Measurements from ENCODE around the gene DNAJB1.
"Not testable (repeated sequence)": the region's sequence is repeated elsewhere in the genome, so short reads cannot be mapped to it uniquely, and the experiment has no call there.

DNAJB1 gene

DNA sequence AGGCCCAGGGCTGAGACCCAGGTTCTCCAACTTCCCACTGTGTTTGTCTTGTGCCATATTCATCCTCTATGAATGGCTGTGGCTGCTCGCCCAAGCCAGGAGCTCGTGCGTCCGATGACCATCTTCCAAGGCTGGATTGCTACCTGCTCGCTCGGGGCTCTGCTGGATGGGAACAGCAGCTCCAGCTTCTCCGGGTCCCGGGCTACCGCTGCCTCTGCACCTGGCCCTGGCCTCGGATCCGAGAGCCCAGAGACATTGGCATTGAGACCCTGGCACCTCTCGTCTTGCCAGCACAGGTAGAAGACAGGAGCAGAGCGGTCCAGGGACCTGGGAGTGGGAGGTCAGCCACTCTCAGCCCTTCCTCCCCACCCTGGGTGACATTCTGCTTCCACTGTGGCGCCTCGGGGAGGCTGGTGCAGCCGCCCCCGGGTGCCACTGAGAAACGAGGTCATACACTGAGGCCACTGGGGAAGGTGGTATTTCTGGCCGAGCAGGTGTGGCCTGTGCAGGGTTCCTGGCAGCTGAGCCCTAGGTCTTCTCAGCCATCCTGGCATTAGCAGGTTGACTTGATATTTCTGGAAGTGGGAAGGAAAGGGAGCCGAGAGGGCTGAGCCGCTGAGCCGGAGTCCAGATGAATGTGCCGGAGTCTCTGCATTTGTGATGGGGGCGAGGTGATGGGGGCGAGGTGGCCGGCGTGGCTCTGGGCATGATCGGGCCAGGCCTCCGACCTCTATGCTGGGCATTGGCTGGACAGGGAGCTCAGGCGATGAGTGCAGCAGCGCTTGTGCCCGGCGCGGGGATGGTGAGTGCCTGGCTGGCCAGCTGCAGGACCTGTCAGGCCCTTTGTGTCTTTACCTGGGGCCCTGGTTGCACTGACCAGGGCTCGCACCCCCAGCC lies 35.1 kb upstream of the DNAJB1 start:
- POLR2A ChIA-PET: interaction anchor here (1.2 to 1.7 kb wide), 2 partner anchors 34 to 35 kb away, joined by 3 to 6 read pairs; partner anchors contain the start of gene DNAJB1
- DNase-seq (ENCODE audit: extremely low spot score): no peak
- TF ChIP-seq SP1 (IDR thresholded peaks at IDR 0.05) (no peak), BHLHE40 (IDR thresholded peaks at IDR 0.05; ENCODE audit: borderline replicate concordance) (no peak)
- CTCF ChIA-PET: no interaction called here

DNA sequence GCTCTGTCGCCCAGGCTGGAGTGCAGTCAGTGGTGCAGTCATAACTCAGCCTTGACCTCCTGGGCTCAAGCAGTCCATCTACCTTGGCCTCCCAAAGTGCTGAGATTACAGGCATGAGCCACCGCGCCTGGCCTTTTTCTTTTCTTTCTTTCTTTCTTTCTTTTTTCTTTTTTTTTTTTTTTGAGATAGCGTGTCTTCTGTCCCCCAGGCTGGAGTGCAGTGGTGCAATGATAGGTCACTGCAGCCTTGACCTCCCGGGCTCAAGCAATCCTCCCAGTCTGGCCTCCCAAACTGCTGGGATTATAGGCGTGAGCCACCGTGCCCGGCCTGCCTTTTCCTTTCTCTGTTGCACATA lies 33.8 kb upstream of the DNAJB1 start:
- POLR2A ChIA-PET; CTCF ChIA-PET; DNase-seq (ENCODE audit: extremely low spot score): not testable (repeated sequence)

DNA sequence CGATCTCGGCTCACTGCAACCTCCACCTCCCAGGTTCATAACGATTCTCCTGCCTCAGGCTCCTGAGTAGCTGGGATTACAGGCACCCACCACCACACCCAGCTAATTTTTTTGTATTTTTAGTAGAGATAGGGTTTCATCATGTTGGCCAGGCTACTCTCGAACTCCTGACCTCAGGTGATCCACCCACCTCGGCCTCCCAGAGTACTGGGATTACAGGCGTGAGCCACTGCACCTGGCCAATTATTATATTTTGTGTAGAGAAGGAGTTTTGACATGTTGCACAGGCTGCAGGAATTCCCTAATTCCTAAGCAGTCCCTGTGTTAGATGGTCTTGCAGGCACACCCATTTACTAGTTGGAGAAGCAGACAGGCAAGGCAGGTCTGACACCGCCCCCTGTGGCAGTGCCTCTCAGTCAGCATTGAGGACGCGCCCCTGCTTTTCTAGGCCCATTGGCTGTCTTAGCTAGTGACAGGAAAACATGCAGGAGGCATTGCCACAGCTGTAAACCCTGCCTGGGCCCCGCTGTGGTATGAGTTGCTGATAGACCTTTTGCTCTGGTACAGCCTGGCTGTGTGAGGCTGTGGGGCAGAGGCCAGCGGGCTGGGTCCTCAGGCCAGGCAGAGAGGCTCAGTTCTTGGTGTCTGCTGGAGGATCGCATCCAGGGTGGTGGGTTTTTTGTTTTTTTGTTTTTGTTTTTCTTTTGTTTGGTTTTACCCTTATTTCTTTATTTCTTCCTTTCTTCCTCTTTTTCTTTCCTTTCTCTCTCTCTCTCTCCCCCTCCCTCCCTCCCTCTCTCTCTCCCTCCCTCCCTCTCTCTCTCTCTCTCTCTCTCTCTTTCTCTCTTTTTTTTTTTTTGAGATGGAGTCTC lies 33.2 kb upstream of the DNAJB1 start:
- peak; percentile 60 for DNase-seq (ENCODE audit: extremely low spot score)
- CTCF ChIA-PET: interaction anchor here (0.6 to 0.9 kb wide), 2 partner anchors 16 to 47 kb away, joined by 3 to 4 read pairs; no protein-coding TSS in a partner anchor
- POLR2A ChIA-PET: not testable (repeated sequence)

DNA sequence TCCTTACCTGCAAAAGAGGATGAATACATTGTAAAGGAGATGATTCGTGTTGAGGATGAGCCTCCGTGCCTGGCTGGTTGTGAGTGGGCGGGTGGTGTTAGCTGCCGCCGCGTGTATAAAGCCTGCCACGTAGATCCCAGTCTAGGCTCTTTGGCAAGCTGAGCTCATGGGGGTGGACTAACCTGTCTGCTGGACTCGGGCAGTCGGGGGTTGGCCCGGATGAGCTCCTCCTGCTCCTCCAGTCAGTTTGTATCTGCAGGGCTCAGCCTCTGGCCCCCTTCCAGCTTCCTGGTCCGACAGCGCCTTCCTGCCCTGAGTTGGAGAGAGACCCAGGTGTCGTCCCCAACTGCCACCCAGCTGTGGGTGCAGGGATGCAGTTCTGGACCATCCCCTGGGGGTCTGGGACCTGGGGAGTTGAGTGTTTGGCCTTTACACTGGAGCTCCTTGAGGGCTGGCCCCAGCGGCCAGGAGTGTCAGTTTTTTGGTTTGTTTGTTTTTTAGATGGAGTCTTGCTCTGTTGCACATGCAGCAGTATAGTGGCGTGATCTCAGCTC lies 32.1 kb upstream of the DNAJB1 start:
- CTCF ChIA-PET: interaction anchor here (0.9 to 1.2 kb wide), 2 partner anchors 15 to 69 kb away, joined by 3 read pairs; no protein-coding TSS in a partner anchor
- no peak for TF ChIP-seq ARNT (IDR thresholded peaks at IDR 0.05)
- TF ChIP-seq, protein P1, sequence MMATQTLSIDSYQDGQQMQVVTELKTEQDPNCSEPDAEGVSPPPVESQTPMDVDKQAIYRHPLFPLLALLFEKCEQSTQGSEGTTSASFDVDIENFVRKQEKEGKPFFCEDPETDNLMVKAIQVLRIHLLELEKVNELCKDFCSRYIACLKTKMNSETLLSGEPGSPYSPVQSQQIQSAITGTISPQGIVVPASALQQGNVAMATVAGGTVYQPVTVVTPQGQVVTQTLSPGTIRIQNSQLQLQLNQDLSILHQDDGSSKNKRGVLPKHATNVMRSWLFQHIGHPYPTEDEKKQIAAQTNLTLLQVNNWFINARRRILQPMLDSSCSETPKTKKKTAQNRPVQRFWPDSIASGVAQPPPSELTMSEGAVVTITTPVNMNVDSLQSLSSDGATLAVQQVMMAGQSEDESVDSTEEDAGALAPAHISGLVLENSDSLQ (IDR thresholded peaks at IDR 0.05): no peak
- TF ChIP-seq SUZ12 (IDR thresholded peaks at IDR 0.05): no peak
- TF ChIP-seq BHLHE40 (IDR thresholded peaks at IDR 0.05; ENCODE audit: borderline replicate concordance): no peak
- TF ChIP-seq CTBP1 (IDR thresholded peaks at IDR 0.05; ENCODE audit: borderline replicate concordance): no peak
- TF ChIP-seq LEF1 (IDR thresholded peaks at IDR 0.05; ENCODE audit: borderline replicate concordance): no peak
- POLR2A ChIA-PET: interaction anchor here (1.9 kb wide), 1 partner anchor 32 kb away, joined by 7 read pairs; the partner anchor contains the start of gene DNAJB1
- DNase-seq (ENCODE audit: extremely low spot score): no peak

DNA sequence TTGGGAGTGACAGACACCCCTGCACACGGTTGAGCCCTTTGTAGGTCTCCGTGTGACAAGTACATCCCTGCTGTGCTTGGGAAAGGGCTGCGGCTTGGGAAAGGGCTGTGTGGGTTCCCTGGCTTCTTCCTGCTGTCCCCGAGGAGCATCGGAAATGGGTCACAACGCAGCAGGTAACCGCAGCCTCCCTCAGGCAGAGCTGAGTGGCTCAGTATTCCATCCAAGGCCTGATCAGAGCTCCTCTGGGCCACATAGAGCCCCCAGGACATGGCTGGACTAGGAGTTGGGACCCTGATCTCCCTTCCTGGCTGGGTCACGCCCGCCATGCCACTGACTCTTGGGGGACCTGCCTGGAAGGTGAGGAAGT lies 27.5 kb upstream of the DNAJB1 start:
- POLR2A ChIA-PET: no interaction called here
- TF ChIP-seq LEF1 (IDR thresholded peaks at IDR 0.05; ENCODE audit: borderline replicate concordance): no peak
- TF ChIP-seq HDGF (IDR thresholded peaks at IDR 0.05; ENCODE audit: borderline replicate concordance): no peak
- CTCF ChIA-PET: no interaction called here
- no peak for DNase-seq (ENCODE audit: extremely low spot score)

DNA sequence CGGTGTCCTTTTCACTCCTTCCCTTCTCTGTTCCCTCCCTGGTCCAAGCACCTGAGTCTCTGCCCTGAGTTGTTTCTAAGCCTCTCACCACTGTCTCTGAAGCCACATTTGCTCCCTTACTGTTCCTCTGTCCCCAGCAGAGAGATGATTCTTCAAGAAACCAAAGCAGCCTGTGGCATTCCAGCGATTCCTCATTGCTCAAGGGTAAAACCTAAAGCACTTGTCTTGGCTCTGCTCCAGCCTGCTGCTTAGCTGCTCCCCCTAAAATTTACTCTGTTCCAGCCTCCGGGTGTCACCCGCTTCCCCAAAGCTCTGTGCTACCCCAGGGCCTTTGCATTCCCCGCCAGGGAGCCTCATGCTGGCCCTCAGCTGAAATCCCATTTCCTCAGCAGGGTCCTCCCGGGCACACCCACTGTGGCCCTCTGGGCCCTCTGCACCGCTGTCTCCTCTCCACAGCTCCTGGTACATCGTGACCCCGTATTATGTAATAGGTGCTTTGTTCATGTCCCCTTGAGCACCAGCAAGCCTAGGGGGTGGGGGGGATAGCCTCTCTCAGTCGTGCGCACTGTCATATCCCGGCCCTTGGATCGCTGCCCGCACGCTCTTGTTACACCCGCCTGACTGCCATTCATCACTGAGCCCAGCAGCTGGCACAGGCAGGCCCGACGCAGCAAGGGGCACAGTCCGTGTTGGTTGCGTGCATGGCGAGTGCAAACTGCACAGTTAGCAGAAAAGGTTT lies 26.9 kb upstream of the DNAJB1 start:
- no peak for DNase-seq (ENCODE audit: extremely low spot score)
- no peak for TF ChIP-seq SP1 (IDR thresholded peaks at IDR 0.05)
- TF ChIP-seq ELF4 (IDR thresholded peaks at IDR 0.05): no peak
- no peak for TF ChIP-seq CTBP1 (IDR thresholded peaks at IDR 0.05; ENCODE audit: borderline replicate concordance)
- TF ChIP-seq FOXM1 (IDR thresholded peaks at IDR 0.05; ENCODE audit: borderline replicate concordance): no peak
- TF ChIP-seq TARDBP (IDR thresholded peaks at IDR 0.05): no peak
- no peak for TF ChIP-seq HDGF (IDR thresholded peaks at IDR 0.05; ENCODE audit: borderline replicate concordance)
- no peak for TF ChIP-seq FOXK2 (IDR thresholded peaks at IDR 0.05)
- TF ChIP-seq SUZ12 (IDR thresholded peaks at IDR 0.05): no peak
- TF ChIP-seq FOXA1 (IDR thresholded peaks at IDR 0.05): no peak
- TF ChIP-seq NFRKB (IDR thresholded peaks at IDR 0.05): no peak
- POLR2A ChIA-PET: no interaction called here
- CTCF ChIA-PET: no interaction called here

DNA sequence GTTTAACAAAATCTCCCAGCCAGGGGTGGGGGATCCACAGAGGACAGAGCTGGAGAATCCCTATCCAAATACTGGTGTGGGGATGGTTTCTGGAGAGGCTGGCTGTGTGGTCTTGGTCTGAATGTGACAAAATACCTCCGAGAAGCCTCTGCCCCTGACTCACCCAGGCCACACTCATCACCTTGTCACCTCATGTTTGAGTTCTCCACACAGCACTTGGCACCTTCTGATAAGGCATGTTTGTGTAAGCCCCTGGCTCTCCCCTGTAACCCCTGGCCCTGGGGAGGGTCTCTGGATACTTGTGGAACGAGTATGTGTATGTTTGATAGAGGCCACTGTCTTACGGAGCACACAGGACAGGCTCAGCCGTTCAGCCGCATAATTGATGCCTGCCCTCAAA lies 25.9 kb upstream of the DNAJB1 start:
- no peak for TF ChIP-seq TARDBP (IDR thresholded peaks at IDR 0.05)
- no peak for TF ChIP-seq FOXM1 (IDR thresholded peaks at IDR 0.05; ENCODE audit: borderline replicate concordance)
- TF ChIP-seq NFRKB (IDR thresholded peaks at IDR 0.05): no peak
- TF ChIP-seq FOXK2 (IDR thresholded peaks at IDR 0.05): no peak
- TF ChIP-seq, protein P1 (IDR thresholded peaks at IDR 0.05): no peak
- no peak for TF ChIP-seq FOXA1 (IDR thresholded peaks at IDR 0.05)
- TF ChIP-seq SP1 (IDR thresholded peaks at IDR 0.05): no peak
- no peak for TF ChIP-seq ELF4 (IDR thresholded peaks at IDR 0.05)
- TF ChIP-seq ARNT (IDR thresholded peaks at IDR 0.05): no peak
- no peak for TF ChIP-seq BHLHE40 (IDR thresholded peaks at IDR 0.05; ENCODE audit: borderline replicate concordance)
- no peak for TF ChIP-seq L3MBTL2 (conservative IDR thresholded peaks at IDR 0.05)
- TF ChIP-seq HDGF (IDR thresholded peaks at IDR 0.05; ENCODE audit: borderline replicate concordance): no peak
- no peak for TF ChIP-seq SUZ12 (IDR thresholded peaks at IDR 0.05)
- no peak for TF ChIP-seq LEF1 (IDR thresholded peaks at IDR 0.05; ENCODE audit: borderline replicate concordance)
- no peak for TF ChIP-seq ZNF384 (IDR thresholded peaks at IDR 0.05)
- no peak for TF ChIP-seq CTBP1 (IDR thresholded peaks at IDR 0.05; ENCODE audit: borderline replicate concordance)
- no peak for DNase-seq (ENCODE audit: extremely low spot score)
- ChIA-PET POLR2A (no interaction called here), CTCF (no interaction called here)

Measured in HEK293T (cell line).